D341Med (cell line): ENCODE data around the gene NRDC.
A peak's percentile ranks its signal among the peaks of the same experiment; 100 is the strongest.
"Not testable (repeated sequence)": the region's sequence is repeated elsewhere in the genome, so short reads cannot be mapped to it uniquely, and the experiment has no call there.

Source experiments
- DNase-seq: peaks from one replicate; pipeline ENCODE4 v3.0.0; 2012; ENCODE audit warnings: low spot score

Gene NRDC

GRCh38 chr1:51878616-51879336 lies at the start of gene NRDC:
TSS of gene NRDC (minus strand) at chr1:51878727. CDS start at chr1:51878615, 112 bp downstream.
- peak; percentile 93 for DNase-seq

- no peak for DNase-seq
These were observed 48.5 kb upstream of the NRDC start for GRCh38 chr1:51927029-51927428.

GRCh38 chr1:51926171-51926812 lies 47.8 kb upstream of the NRDC start:
- DNase-seq: no peak

- no peak for DNase-seq
These were observed 45.9 kb upstream of the NRDC start for GRCh38 chr1:51924455-51924854.

GRCh38 chr1:51922040-51922439 lies 43.5 kb upstream of the NRDC start:
- no peak for DNase-seq

GRCh38 chr1:51920130-51920529 lies 41.6 kb upstream of the NRDC start:
- no peak for DNase-seq

GRCh38 chr1:51919684-51920083 lies 41.2 kb upstream of the NRDC start:
- DNase-seq: no peak

- no peak for DNase-seq
These were observed 38.3 kb upstream of the NRDC start for GRCh38 chr1:51916587-51917405.

GRCh38 chr1:51915951-51916350 lies 37.4 kb upstream of the NRDC start:
- no peak for DNase-seq

GRCh38 chr1:51912881-51913280 lies 34.4 kb upstream of the NRDC start:
- no peak for DNase-seq

- no peak for DNase-seq
These were observed 31.9 kb upstream of the NRDC start for GRCh38 chr1:51910221-51911000.

GRCh38 chr1:51908499-51908898 lies 30.0 kb upstream of the NRDC start:
- DNase-seq: no peak

- DNase-seq: no peak
These were observed 28.7 kb upstream of the NRDC start for GRCh38 chr1:51907079-51907702.

- DNase-seq: no peak
These were observed 28.0 kb upstream of the NRDC start for GRCh38 chr1:51906306-51907078.

- no peak for DNase-seq
These were observed 23.9 kb upstream of the NRDC start for GRCh38 chr1:51902456-51902855.

GRCh38 chr1:51901151-51901550 lies 22.6 kb upstream of the NRDC start:
- DNase-seq: no peak

GRCh38 chr1:51899022-51899421 lies 20.5 kb upstream of the NRDC start:
- DNase-seq: no peak

- DNase-seq: no peak
These were observed 19.7 kb upstream of the NRDC start for GRCh38 chr1:51898090-51898734.

- DNase-seq: no peak
These were observed 19.1 kb upstream of the NRDC start for GRCh38 chr1:51897699-51898031.

- not testable (repeated sequence) for DNase-seq
These were observed 16.2 kb upstream of the NRDC start for GRCh38 chr1:51894748-51895147.

GRCh38 chr1:51878308-51878615 lies 265 bp downstream of the NRDC start:
- DNase-seq: no peak
